SH-SY5Y (cell line): ENCODE results near the gene SND1.
A peak's percentile ranks its signal among the peaks of the same experiment; 100 is the strongest.

ENCODE experiments used
- GATA2 ChIP-seq: IDR thresholded peaks from 2 replicates; pipeline ENCODE4 v1.6.1; 2011; ENCODE audit warnings: mild to moderate bottlenecking, low read depth, low read length
- GATA3 ChIP-seq: IDR thresholded peaks from 2 replicates; pipeline ENCODE4 v1.6.1; 2011; ENCODE audit warnings: low read depth, mild to moderate bottlenecking, low read length, moderate library complexity

- TF ChIP-seq GATA3 (peak; percentile 69), GATA2 (peak; percentile 64)
These were observed 150.9 kb downstream of the SND1 start for GRCh38 chr7:127802845-127803244.
